VCaP (cell line): ENCODE results near the gene SSH2.
A peak's percentile ranks its signal among the peaks of the same experiment; 100 is the strongest.

Source experiments
- H3K27ac ChIP-seq: fragments of 450-650 bp; 2 replicates; pipeline ENCODE4 v1.5.1; 2017
- CTCF ChIP-seq: fragments of 450-650 bp; conservative IDR thresholded peaks from 2 replicates; pipeline ENCODE4 v1.5.1; 2017; ENCODE audit warnings: mild to moderate bottlenecking, moderate library complexity

Gene SSH2

GRCh38 chr17:29764748-29765147 lies 165.3 kb downstream of the SSH2 start:
- TF ChIP-seq CTCF, result no peak

GRCh38 chr17:29764217-29764616 lies 165.8 kb downstream of the SSH2 start:
- TF ChIP-seq CTCF, result no peak
- H3K27ac ChIP-seq, result no peak overlapping the region

More at GRCh38 chr17:29764748-29765147, 165.3 kb downstream of the SSH2 start:
- no peak overlapping the region for H3K27ac ChIP-seq

GRCh38 chr17:29763273-29763672 lies 166.8 kb downstream of the SSH2 start:
- no peak overlapping the region for H3K27ac ChIP-seq
- no peak for TF ChIP-seq CTCF

GRCh38 chr17:29761040-29761761 lies 168.8 kb downstream of the SSH2 start:
- no peak for TF ChIP-seq CTCF

GRCh38 chr17:29760279-29761039 lies 169.6 kb downstream of the SSH2 start:
- TF ChIP-seq CTCF, result no peak
- peak overlapping the region; percentile 81 for H3K27ac ChIP-seq

More at GRCh38 chr17:29761040-29761761, 168.8 kb downstream of the SSH2 start:
- peak overlapping the region; percentile 81 for H3K27ac ChIP-seq

GRCh38 chr17:29758255-29758654 lies 171.8 kb downstream of the SSH2 start:
- H3K27ac ChIP-seq, result no peak overlapping the region
- TF ChIP-seq CTCF, result no peak

GRCh38 chr17:29757788-29758187 lies 172.2 kb downstream of the SSH2 start:
- TF ChIP-seq CTCF, result no peak
- no peak overlapping the region for H3K27ac ChIP-seq
